Epithelial cell of esophagus (primary cell): ENCODE measurements around the gene FSCN2.

ENCODE experiments used
- DNase-seq: peaks from one replicate; pipeline ENCODE4 v3.0.0; 2010; ENCODE audit warnings: low read depth
- H3K4me3 ChIP-seq: 2 replicates; pipeline ENCODE4 v1.5.1; 2011; ENCODE audit warnings: mild to moderate bottlenecking, low read length, control low read depth
- CTCF ChIP-seq: IDR thresholded peaks from 2 replicates; pipeline ENCODE4 v1.5.1; 2011; ENCODE audit warnings: low read depth, mild to moderate bottlenecking, low read length, control low read depth, inconsistent platforms; ENCODE audit not compliant: insufficient read depth; ENCODE audit errors: missing control alignments

Gene FSCN2

GRCh38 chr17:81500047-81500446 is 28.1 kb upstream of the FSCN2 start:
- H3K4me3 ChIP-seq: no peak overlapping the region
- DNase-seq: no peak
- no peak for TF ChIP-seq CTCF

GRCh38 chr17:81502471-81503017 is 25.6 kb upstream of the FSCN2 start:
- no peak for TF ChIP-seq CTCF
- no peak for DNase-seq
- H3K4me3 ChIP-seq: no peak overlapping the region

GRCh38 chr17:81503619-81504018 is 24.6 kb upstream of the FSCN2 start:
- no peak overlapping the region for H3K4me3 ChIP-seq
- DNase-seq: no peak
- TF ChIP-seq CTCF: no peak

GRCh38 chr17:81508639-81509206 is 19.5 kb upstream of the FSCN2 start:
- TF ChIP-seq CTCF: no peak
- peak; percentile 76 for DNase-seq
- no peak overlapping the region for H3K4me3 ChIP-seq

- TF ChIP-seq CTCF: no peak
- peak; percentile 59 for DNase-seq
- H3K4me3 ChIP-seq: peak overlapping the region; percentile 85
These were observed 18.8 kb upstream of the FSCN2 start for GRCh38 chr17:81509207-81509971.

- no peak for DNase-seq
- peak overlapping the region; percentile 85 for H3K4me3 ChIP-seq
These were observed 18.0 kb upstream of the FSCN2 start for GRCh38 chr17:81509972-81510784.

More at GRCh38 chr17:81509972-81510784, 18.0 kb upstream of the FSCN2 start:
- no peak for TF ChIP-seq CTCF
